ENCODE results near the gene KLRC3.
"Not testable (repeated sequence)": the region's sequence is repeated elsewhere in the genome, so short reads cannot be mapped to it uniquely, and the experiment has no call there.

Gene KLRC3

GRCh38 chr12:10404798-10405197 lies 15.6 kb downstream of the KLRC3 start:
- no peak for DNase-seq (ENCODE audit: low read depth in 2 of 3, low spot score in 2 of 3)

GRCh38 chr12:10400829-10401228 lies 19.6 kb downstream of the KLRC3 start:
- no peak for DNase-seq (ENCODE audit: low read depth in 2 of 3, low spot score in 2 of 3)

DNA sequence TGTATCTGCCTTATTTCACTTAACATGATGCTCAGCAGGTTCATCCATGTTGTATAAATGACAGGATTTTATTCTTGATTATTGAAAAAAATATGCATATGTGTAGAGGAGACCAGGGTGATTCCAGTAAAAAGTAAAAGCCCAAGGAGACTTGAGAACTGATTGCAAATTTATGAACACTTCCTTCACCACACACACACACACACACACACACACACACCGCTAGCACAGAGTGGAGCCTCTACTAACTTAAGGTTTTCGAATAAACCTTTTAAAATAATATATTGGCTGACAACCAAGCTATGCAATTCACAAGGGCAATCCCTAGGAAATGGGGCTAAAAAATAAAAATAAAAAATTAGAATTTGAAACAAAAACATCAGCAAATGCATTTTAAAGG lies 22.2 kb downstream of the KLRC3 start:
- no peak for DNase-seq (ENCODE audit: low read depth in 2 of 3, low spot score in 2 of 3)

DNA sequence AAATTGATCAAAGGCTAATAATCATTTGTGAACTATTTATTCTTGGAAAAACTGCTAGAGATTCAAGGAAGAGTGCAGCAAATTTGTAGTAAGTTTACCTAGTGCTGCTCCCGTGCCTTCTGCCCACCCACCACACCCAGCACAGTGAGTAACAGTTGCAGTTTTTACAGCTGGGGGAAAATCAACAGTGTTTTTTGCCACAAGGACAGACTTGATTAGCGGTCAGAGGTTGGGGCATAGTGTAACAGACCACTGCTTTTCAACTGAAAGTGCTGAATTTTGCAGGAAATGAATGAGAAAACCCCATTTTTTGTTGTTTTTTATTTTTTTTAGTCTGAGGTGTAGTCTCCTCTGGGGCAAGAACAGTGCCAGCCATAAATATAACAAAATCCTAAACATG lies 23.1 kb downstream of the KLRC3 start:
- DNase-seq (ENCODE audit: low read depth in 2 of 3, low spot score in 2 of 3) = no peak

- DNase-seq (ENCODE audit: low read depth in 2 of 3, low spot score in 2 of 3) = not testable (repeated sequence)
These were observed 24.2 kb downstream of the KLRC3 start for GRCh38 chr12:10396176-10396575.

GRCh38 chr12:10395390-10395998 lies 24.9 kb downstream of the KLRC3 start:
- DNase-seq (ENCODE audit: low read depth in 2 of 3, low spot score in 2 of 3) = no peak

DNA sequence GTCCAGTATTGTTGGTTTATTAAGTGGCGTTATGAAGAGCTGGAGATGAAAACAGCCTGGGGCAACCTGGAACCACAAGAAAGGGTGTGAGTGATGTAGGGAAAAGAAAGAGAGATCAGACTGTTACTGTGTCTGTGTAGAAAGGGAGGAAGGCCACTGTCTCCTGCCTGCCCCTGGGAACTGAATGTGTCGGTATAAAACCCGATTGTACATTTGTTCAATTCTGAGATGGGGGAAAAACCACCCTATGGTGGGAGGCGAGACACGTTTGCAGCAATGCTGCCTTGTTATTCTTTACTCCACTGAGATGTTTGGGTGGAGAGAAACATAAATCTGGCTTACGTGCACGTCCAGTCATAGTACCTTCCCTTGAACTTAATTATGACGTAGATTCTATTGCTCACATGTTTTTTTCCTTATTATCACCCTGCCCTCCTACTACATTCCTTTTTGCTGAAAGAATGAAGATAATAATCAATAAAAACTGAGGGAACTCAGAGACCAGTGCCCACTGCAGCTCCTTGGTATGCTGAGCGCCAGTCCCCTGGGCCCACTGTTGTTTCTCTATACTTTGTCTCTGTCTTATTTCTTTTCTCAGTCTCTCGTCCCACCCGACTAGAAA lies 25.8 kb downstream of the KLRC3 start:
- DNase-seq (ENCODE audit: low read depth in 2 of 3, low spot score in 2 of 3) = not testable (repeated sequence)

DNA sequence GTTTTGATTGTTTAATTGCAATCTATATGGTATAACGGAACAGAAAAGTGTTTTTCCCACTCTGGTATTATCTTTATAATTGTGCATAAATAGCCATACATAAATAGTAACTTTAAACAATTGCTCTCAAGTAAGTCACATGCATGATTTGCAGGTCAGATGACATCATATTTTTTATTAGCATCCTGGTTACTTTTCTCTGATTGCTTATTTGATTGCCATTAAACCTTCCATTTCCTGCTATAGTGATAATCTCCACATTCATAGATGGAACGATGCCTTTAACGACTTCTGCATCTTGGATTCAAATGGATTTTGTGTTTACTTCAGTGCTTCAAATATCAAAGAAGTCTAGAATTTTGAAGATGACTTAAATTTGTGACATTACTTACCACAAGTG lies 27.1 kb downstream of the KLRC3 start:
- no peak for DNase-seq (ENCODE audit: low read depth in 2 of 3, low spot score in 2 of 3)

- DNase-seq (ENCODE audit: low read depth in 2 of 3, low spot score in 2 of 3) = no peak
These were observed 27.9 kb downstream of the KLRC3 start for GRCh38 chr12:10392394-10392930.

DNA sequence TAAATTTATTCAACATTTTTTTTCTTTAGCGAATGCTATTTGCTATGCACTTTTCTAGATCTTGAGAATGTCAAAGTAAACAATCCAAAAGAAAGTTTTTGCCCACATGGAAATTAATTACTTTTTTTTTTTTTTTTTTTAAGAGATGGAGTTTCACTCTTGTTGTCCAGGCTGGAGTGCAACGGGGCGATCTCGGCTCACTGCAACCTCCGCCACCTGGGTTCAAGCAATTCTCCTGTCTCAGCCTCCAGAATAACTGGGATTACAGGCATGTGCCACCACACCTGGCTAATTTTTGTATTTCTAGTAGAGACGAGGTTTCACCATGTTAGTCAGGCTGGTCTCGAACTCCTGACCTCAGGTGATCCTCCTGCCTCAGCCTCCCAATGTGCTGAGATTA lies 29.4 kb downstream of the KLRC3 start:
- not testable (repeated sequence) for DNase-seq (ENCODE audit: low read depth in 2 of 3, low spot score in 2 of 3)

DNA sequence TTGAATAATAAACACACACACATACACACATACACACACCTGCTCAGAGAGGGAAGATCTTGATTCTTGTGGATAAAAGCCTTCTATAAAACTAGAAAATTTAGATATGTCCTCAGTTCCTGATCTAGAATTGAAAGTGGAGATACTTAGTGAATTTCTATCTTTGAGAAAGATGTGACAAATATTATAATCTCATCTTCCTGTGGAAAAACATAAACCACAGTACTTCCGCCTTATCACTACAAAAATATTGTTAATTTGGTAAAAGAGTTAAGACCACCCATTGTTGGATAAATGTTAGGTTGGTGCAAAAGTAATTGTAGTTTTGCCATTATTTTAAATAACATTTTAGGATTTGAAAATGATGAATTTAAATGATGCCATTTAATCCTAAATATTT lies 30.5 kb downstream of the KLRC3 start, which contains the start of gene KLRK1:
TSS of gene KLRK1 (minus strand) at position 138 of the 400 bp plus-strand sequence. CDS start 1,231 bp downstream, outside the sequence.
- DNase-seq (ENCODE audit: low read depth in 2 of 3, low spot score in 2 of 3) = no peak

GRCh38 chr12:10388624-10389413 lies 31.6 kb downstream of the KLRC3 start:
- no peak for DNase-seq (ENCODE audit: low read depth in 2 of 3, low spot score in 2 of 3)

GRCh38 chr12:10387498-10387897 lies 32.9 kb downstream of the KLRC3 start:
- not testable (repeated sequence) for DNase-seq (ENCODE audit: low read depth in 2 of 3, low spot score in 2 of 3)

- no peak for DNase-seq (ENCODE audit: low read depth in 2 of 3, low spot score in 2 of 3)
These were observed 33.5 kb downstream of the KLRC3 start for GRCh38 chr12:10386857-10387256.

GRCh38 chr12:10385166-10385613 lies 35.2 kb downstream of the KLRC3 start:
- no peak for DNase-seq (ENCODE audit: low read depth in 2 of 3, low spot score in 2 of 3)

DNA sequence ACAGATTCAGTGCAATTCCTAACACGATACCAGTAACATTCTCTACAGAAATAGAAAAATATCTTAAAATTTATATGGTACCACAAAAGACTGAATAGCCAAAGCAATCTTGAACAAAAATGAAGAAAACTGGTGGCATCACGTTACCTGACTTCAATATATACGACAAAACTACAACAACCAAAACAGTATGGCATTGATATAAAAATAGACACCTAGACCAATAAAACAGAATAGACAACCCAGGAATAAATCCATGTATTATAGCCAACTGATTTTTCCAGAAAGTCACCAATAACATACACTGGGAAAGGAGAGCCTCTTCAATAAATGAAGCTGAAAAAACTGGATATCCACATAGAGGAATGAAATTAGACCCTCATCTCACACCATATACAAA lies 36.2 kb downstream of the KLRC3 start:
- DNase-seq (ENCODE audit: low read depth in 2 of 3, low spot score in 2 of 3) = no peak

GRCh38 chr12:10381928-10382628 lies 38.3 kb downstream of the KLRC3 start:
- DNase-seq (ENCODE audit: low read depth in 2 of 3, low spot score in 2 of 3) = no peak

GRCh38 chr12:10378737-10379136 lies 41.7 kb downstream of the KLRC3 start:
- not testable (repeated sequence) for DNase-seq (ENCODE audit: low read depth in 2 of 3, low spot score in 2 of 3)

GRCh38 chr12:10374624-10375018 lies 45.8 kb downstream of the KLRC3 start:
- no peak for DNase-seq (ENCODE audit: low read depth in 2 of 3, low spot score in 2 of 3)

DNA sequence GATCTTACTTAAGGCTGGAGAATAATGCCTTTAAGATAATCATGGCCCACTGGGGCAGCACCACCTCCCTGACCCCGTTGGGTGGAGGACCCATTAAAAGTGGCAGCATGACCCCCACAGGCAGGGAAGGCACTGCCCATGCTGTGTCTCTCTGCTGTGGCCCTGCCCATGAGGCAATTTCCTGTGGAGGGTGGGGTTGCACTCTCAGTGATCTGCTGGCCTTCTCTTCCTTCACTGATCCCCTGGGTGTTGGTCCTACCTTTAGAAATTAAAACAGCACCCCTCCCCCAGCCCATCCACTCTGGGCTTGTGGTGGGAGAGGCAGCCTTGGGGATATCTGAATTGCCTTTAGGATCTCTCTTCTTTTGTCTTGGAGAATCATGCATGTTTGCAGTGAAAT lies 47.8 kb downstream of the KLRC3 start:
- DNase-seq (ENCODE audit: low read depth in 2 of 3, low spot score in 2 of 3) = no peak

DNA sequence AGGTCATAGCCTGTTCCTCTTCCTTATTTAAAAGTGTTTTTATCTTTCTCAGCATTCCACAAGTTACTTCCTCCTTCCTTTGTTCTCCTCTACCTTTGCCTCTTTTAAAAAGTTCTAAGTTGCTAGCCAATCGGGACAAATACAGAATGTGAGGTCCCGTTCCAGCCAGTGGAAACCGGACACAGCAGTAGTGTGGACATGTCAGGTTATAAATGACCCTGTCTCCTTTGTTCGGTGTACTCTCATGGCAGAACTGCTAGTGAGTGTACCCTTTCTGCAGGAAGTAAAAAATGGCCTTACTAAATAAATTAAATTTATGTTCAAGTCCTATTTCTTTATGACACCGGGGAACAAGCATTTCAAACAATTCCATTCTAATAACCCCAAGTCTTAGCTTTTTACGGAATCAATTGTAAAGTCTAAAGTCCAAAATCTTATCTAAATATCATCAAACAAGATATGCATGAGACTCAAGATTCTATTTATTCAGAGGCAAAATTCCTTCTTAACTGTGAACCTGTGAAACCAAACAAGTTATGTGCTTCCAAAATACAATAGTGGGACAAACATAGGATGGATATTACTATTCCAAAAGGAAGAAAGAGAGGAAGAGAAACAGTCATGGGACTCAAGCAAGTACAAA lies 48.4 kb downstream of the KLRC3 start:
- not testable (repeated sequence) for DNase-seq (ENCODE audit: low read depth in 2 of 3, low spot score in 2 of 3)
